ENCODE measurements around the gene JAK3. TPM values are rescaled to one million over a fixed set of nuclear protein-coding genes. Genes with fewer than 3 reads are reported as not detected.

JAK3 gene
- total RNA-seq, 1 experiment from 2014 or later: 4.4 TPM

- TF ChIP-seq RELA (CRISPR knock-in tag; IDR thresholded peaks at IDR 0.05; ENCODE audit: borderline replicate concordance): no peak
- TF ChIP-seq, protein P1, sequence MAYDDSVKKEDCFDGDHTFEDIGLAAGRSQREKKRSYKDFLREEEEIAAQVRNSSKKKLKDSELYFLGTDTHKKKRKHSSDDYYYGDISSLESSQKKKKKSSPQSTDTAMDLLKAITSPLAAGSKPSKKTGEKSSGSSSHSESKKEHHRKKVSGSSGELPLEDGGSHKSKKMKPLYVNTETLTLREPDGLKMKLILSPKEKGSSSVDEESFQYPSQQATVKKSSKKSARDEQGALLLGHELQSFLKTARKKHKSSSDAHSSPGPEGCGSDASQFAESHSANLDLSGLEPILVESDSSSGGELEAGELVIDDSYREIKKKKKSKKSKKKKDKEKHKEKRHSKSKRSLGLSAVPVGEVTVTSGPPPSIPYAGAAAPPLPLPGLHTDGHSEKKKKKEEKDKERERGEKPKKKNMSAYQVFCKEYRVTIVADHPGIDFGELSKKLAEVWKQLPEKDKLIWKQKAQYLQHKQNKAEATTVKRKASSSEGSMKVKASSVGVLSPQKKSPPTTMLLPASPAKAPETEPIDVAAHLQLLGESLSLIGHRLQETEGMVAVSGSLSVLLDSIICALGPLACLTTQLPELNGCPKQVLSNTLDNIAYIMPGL (CRISPR knock-in tag; IDR thresholded peaks at IDR 0.05): no peak
- Mint-ChIP-seq H3K4me1 (peaks cover 30% of the 10 kb centered on the region), H3K36me3 (no peaks in the 10 kb centered on the region), H3K27me3 (ENCODE audit: low read depth) (peaks cover 24% of the 10 kb centered on the region), H3K4me3 (no peak overlapping the region; the same call in 1 of the 2 replicates), H3K9me3 (no peaks in the 10 kb centered on the region), H3K27ac (no peak overlapping the region)
- POLR2A ChIA-PET: no interaction called here
- no peak for ATAC-seq
- CTCF ChIA-PET: interaction anchor here (0.5 to 1.0 kb wide), 2 partner anchors 27 to 392 kb away, joined by 3 read pairs; partner anchors contain the start of gene RPL18A
- DNase-seq (ENCODE audit: low spot score): no peak
Measured at GRCh38 chr19:17832443-17833208, 15.2 kb downstream of the JAK3 start.

- DNase-seq (ENCODE audit: low spot score) (peak; percentile 32), ATAC-seq (no peak)
- Mint-ChIP-seq H3K36me3 (no peaks in the 10 kb centered on the region), H3K27ac (no peak overlapping the region), H3K27me3 (ENCODE audit: low read depth) (peaks cover 21% of the 10 kb centered on the region), H3K4me1 (peaks cover 26% of the 10 kb centered on the region), H3K4me3 (peak overlapping the region; percentile 79), H3K9me3 (no peaks in the 10 kb centered on the region)
- ChIA-PET POLR2A (interaction anchor here (0.8 to 1.8 kb wide), 6 partner anchors 11 to 251 kb away, joined by 3 to 11 read pairs (median 4); partner anchors contain the start of gene RPL18A), CTCF (interaction anchor here (0.7 to 1.8 kb wide), 27 partner anchors 8 to 497 kb away, joined by 3 to 35 read pairs (median 5); partner anchors contain the start of genes B3GNT3, CCDC124, JAK3 and PGLS)
- TF ChIP-seq PREB (CRISPR knock-in tag; IDR thresholded peaks at IDR 0.05; ENCODE audit: borderline replicate concordance) (no peak), FOXP1 (CRISPR knock-in tag; IDR thresholded peaks at IDR 0.05; ENCODE audit: borderline replicate concordance) (0 out of 2 replicates have a peak, but pooled peaks have one; percentile 15)
- TF ChIP-seq, protein P2, sequence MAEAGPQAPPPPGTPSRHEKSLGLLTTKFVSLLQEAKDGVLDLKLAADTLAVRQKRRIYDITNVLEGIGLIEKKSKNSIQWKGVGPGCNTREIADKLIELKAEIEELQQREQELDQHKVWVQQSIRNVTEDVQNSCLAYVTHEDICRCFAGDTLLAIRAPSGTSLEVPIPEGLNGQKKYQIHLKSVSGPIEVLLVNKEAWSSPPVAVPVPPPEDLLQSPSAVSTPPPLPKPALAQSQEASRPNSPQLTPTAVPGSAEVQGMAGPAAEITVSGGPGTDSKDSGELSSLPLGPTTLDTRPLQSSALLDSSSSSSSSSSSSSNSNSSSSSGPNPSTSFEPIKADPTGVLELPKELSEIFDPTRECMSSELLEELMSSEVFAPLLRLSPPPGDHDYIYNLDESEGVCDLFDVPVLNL (CRISPR knock-in tag; IDR thresholded peaks at IDR 0.05; ENCODE audit: borderline replicate concordance, low read depth): no peak
Measured at GRCh38 chr19:17831419-17831888, 16.3 kb downstream of the JAK3 start.

DNA sequence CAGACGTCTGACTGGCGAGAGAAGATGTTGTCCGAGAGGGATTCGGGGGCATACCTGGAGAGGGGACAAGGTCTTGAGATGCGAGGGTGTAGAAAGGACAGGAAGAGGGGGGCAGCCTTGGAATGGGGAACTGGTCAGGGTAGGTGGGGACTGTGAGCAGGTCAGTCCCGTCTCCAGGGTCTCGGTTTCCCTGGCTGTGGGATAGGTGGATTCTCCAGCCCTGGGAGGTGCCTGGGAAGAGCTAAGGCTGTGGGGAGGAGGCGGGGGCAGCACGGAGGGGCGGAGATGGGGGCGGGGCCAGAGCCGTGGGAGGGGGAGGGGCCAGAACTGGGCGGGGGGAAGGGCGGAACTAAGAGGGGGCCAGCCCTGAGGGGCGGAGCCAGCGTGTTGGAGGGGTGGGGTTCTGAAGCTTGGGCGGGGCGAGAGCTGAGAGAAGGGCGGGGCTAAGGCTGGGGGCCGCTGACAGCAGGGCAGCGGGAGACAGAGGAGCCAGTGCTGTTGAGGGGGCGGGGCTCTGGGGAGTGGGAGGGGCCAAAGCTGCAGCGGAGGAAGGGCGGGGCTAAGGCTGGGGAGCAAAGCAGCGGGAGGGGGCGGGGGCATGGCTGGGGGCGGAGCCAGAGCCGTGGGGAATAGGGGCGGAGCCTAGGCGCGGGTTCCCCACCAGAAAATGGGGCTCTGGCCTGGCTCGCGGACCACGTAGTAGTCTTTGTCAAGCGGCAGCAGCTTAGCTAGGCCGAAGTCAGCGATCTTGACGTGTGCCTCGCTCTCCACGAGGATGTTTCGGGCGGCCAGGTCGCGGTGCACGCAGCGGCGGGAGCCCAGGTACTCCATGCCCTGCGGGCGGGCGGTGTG, 17.0 kb downstream of the JAK3 start:
- peak; percentile 84 for ATAC-seq
- ChIA-PET POLR2A (interaction anchor here (0.6 to 1.8 kb wide), 10 partner anchors 11 to 428 kb away, joined by 3 to 11 read pairs (median 4); partner anchors contain the start of gene RPL18A), CTCF (interaction anchor here (0.6 to 1.8 kb wide), 39 partner anchors 9 to 694 kb away, joined by 3 to 35 read pairs (median 4); partner anchors contain the start of genes B3GNT3, CCDC124, JAK3 and PGLS)
- Mint-ChIP-seq H3K36me3 (no peaks in the 10 kb centered on the region), H3K27me3 (ENCODE audit: low read depth) (peaks cover 20% of the 10 kb centered on the region), H3K4me1 (peaks cover 26% of the 10 kb centered on the region), H3K9me3 (no peaks in the 10 kb centered on the region), H3K4me3 (peak overlapping the region; percentile 83), H3K27ac (peak overlapping the region; percentile 99)
- TF ChIP-seq SP1 (CRISPR knock-in tag; conservative IDR thresholded peaks at IDR 0.05) (no peak; the same call in 1 of the 2 replicates), ATF1 (CRISPR knock-in tag; IDR thresholded peaks at IDR 0.05) (no peak), AFF4 (CRISPR knock-in tag; IDR thresholded peaks at IDR 0.05; ENCODE audit: borderline replicate concordance) (no peak), SMAD4 (CRISPR knock-in tag; IDR thresholded peaks at IDR 0.05) (no peak), TCF7 (CRISPR knock-in tag; IDR thresholded peaks at IDR 0.05; ENCODE audit: low read depth) (no peak)
- DNase-seq (ENCODE audit: low spot score): peak; percentile 98

Data from WTC11 (cell line).